Large intestine (tissue), 3 donors: Measurements from ENCODE around the gene SMAD7. TPM values are rescaled to one million over a fixed set of nuclear protein-coding genes. Genes with fewer than 3 reads are reported as not detected.

Source experiments
- DNase-seq, 2 donors: peaks; one replicate each; pipeline versions ENCODE4 v3.0.0 to v3.0.0-alpha.2; 2013
- H3K27ac ChIP-seq: one replicate; pipeline ENCODE4 v1.5.1; 2013; ENCODE audit warnings: low read length
- H3K27me3 ChIP-seq: 2 replicates; pipeline ENCODE4 v1.6.1; 2013; ENCODE audit warnings: low read length; ENCODE audit not compliant: control insufficient read depth, insufficient read depth
- H3K36me3 ChIP-seq: 2 replicates; pipeline ENCODE4 v1.6.1; 2013; ENCODE audit warnings: low read length; ENCODE audit not compliant: control insufficient read depth, insufficient read depth
- H3K4me1 ChIP-seq: one replicate; pipeline ENCODE4 v1.6.1; 2013; ENCODE audit warnings: low read length; ENCODE audit not compliant: control insufficient read depth, insufficient read depth
- H3K4me3 ChIP-seq: one replicate; pipeline ENCODE4 v1.5.1; 2013; ENCODE audit warnings: low read length
- H3K9me3 ChIP-seq: one replicate; pipeline ENCODE4 v1.6.1; 2013; ENCODE audit warnings: mild to moderate bottlenecking, low read depth, low read length, moderate library complexity; ENCODE audit not compliant: control insufficient read depth
- WGBS: methylation state at CpG from one replicate; pipeline ENCODE4 v1.1.5; 2013; ENCODE audit warnings: low lambda C conversion rate; ENCODE audit not compliant: insufficient coverage; 5-methylcytosine and 5-hydroxymethylcytosine counted together
- polyA plus RNA-seq: library from polyadenylated mRNA; unstranded; fragments of 120-200 nt; gene quantifications from one replicate; pipeline ENCODE4 v1.2.1, GENCODE V29; 2013

SMAD7 gene
- polyA plus RNA-seq, 1 donor = 59.4 TPM

GRCh38 chr18:48885924-48886400 lies 64.8 kb downstream of the SMAD7 start:
- no peaks in the 10 kb centered on the region for H3K27me3 ChIP-seq
- H3K4me3 ChIP-seq = no peak overlapping the region
- H3K9me3 ChIP-seq = no peaks in the 10 kb centered on the region
- H3K36me3 ChIP-seq = no peaks in the 10 kb centered on the region
- DNase-seq = no peak
- WGBS = no CpG with 5 or more reads among the region's 7 CpGs
- H3K27ac ChIP-seq = no peak overlapping the region
- peaks cover 10% of the 10 kb centered on the region for H3K4me1 ChIP-seq

GRCh38 chr18:48885266-48885923 lies 65.4 kb downstream of the SMAD7 start:
- H3K4me1 ChIP-seq = peaks cover 10% of the 10 kb centered on the region
- H3K4me3 ChIP-seq = no peak overlapping the region
- H3K36me3 ChIP-seq = no peaks in the 10 kb centered on the region
- H3K9me3 ChIP-seq = no peaks in the 10 kb centered on the region
- H3K27ac ChIP-seq = no peak overlapping the region
- WGBS = no CpG with 5 or more reads among the region's 11 CpGs
- H3K27me3 ChIP-seq = no peaks in the 10 kb centered on the region
- no peak for DNase-seq

- no peak overlapping the region for H3K27ac ChIP-seq
- H3K27me3 ChIP-seq = no peaks in the 10 kb centered on the region
- no peak for DNase-seq
- WGBS = no CpG with 5 or more reads among the region's 4 CpGs
- H3K4me3 ChIP-seq = no peak overlapping the region
- H3K9me3 ChIP-seq = no peaks in the 10 kb centered on the region
- H3K4me1 ChIP-seq = peaks cover 9% of the 10 kb centered on the region
- no peaks in the 10 kb centered on the region for H3K36me3 ChIP-seq
These were observed 66.0 kb downstream of the SMAD7 start for GRCh38 chr18:48884771-48885170.

GRCh38 chr18:48884306-48884705 lies 66.5 kb downstream of the SMAD7 start:
- Histone ChIP-seq H3K4me3 (no peak overlapping the region), H3K4me1 (peaks cover 7% of the 10 kb centered on the region), H3K27ac (no peak overlapping the region), H3K36me3 (no peaks in the 10 kb centered on the region), H3K27me3 (peaks cover under 1% of the 10 kb centered on the region), H3K9me3 (no peaks in the 10 kb centered on the region)
- no peak for DNase-seq
- no CpG with 5 or more reads among the region's 4 CpGs for WGBS

- H3K4me1 ChIP-seq = peaks cover 4% of the 10 kb centered on the region
- DNase-seq = no peak
- H3K27me3 ChIP-seq = peaks cover 3% of the 10 kb centered on the region
- no peaks in the 10 kb centered on the region for H3K9me3 ChIP-seq
- no CpG with 5 or more reads among the region's 4 CpGs for WGBS
- H3K27ac ChIP-seq = no peak overlapping the region
- no peaks in the 10 kb centered on the region for H3K36me3 ChIP-seq
- H3K4me3 ChIP-seq = no peak overlapping the region
These were observed 68.4 kb downstream of the SMAD7 start for GRCh38 chr18:48882379-48882778.

GRCh38 chr18:48880931-48881330 lies 69.8 kb downstream of the SMAD7 start:
- no peak overlapping the region for H3K27ac ChIP-seq
- H3K27me3 ChIP-seq = peaks cover 3% of the 10 kb centered on the region
- H3K36me3 ChIP-seq = no peaks in the 10 kb centered on the region
- H3K4me1 ChIP-seq = peaks cover 4% of the 10 kb centered on the region
- no peak for DNase-seq
- no peaks in the 10 kb centered on the region for H3K9me3 ChIP-seq
- H3K4me3 ChIP-seq = no peak overlapping the region
- WGBS = no CpG with 5 or more reads among the region's 1 CpG

GRCh38 chr18:48879008-48879431 lies 71.7 kb downstream of the SMAD7 start:
- Histone ChIP-seq H3K27ac (no peak overlapping the region), H3K9me3 (no peaks in the 10 kb centered on the region), H3K27me3 (peaks cover 3% of the 10 kb centered on the region), H3K4me3 (no peak overlapping the region), H3K4me1 (peaks cover 4% of the 10 kb centered on the region), H3K36me3 (no peaks in the 10 kb centered on the region)
- peak in 1 of 2 donors; percentile 49 for DNase-seq
- no CpG with 5 or more reads among the region's 15 CpGs for WGBS

- Histone ChIP-seq H3K9me3 (no peaks in the 10 kb centered on the region), H3K27ac (no peak overlapping the region), H3K4me3 (no peak overlapping the region), H3K36me3 (no peaks in the 10 kb centered on the region), H3K4me1 (peaks cover 4% of the 10 kb centered on the region), H3K27me3 (peaks cover 3% of the 10 kb centered on the region)
- DNase-seq = no peak
- 92% methylated on average over 2 of the region's 12 CpGs for WGBS
These were observed 72.3 kb downstream of the SMAD7 start for GRCh38 chr18:48878471-48878870.

- Histone ChIP-seq H3K27ac (no peak overlapping the region), H3K4me1 (peaks cover 7% of the 10 kb centered on the region), H3K4me3 (no peak overlapping the region), H3K9me3 (no peaks in the 10 kb centered on the region), H3K27me3 (peaks cover 3% of the 10 kb centered on the region), H3K36me3 (no peaks in the 10 kb centered on the region)
- no peak for DNase-seq
- WGBS = no CpG with 5 or more reads among the region's 3 CpGs
These were observed 72.8 kb downstream of the SMAD7 start for GRCh38 chr18:48877941-48878340.

GRCh38 chr18:48876590-48876989 lies 74.2 kb downstream of the SMAD7 start:
- 100% methylated on average over 2 of the region's 6 CpGs for whole genome bisulfite sequencing
- H3K27me3 ChIP-seq = peaks cover 3% of the 10 kb centered on the region
- no peak overlapping the region for H3K4me3 ChIP-seq
- H3K36me3 ChIP-seq = no peaks in the 10 kb centered on the region
- H3K27ac ChIP-seq = no peak overlapping the region
- no peaks in the 10 kb centered on the region for H3K9me3 ChIP-seq
- DNase-seq = no peak
- peaks cover 8% of the 10 kb centered on the region for H3K4me1 ChIP-seq

- Histone ChIP-seq H3K4me3 (no peak overlapping the region), H3K36me3 (no peaks in the 10 kb centered on the region), H3K27ac (no peak overlapping the region), H3K27me3 (peaks cover 3% of the 10 kb centered on the region), H3K4me1 (peaks cover 8% of the 10 kb centered on the region), H3K9me3 (no peaks in the 10 kb centered on the region)
- no peak for DNase-seq
- no CpG with 5 or more reads among the region's 15 CpGs for WGBS
These were observed 74.7 kb downstream of the SMAD7 start for GRCh38 chr18:48875942-48876511.
